IPS-18c (cell line): ENCODE measurements around the gene SYT8.

ENCODE experiments used
- H3K4me3 ChIP-seq: 2 replicates; pipeline ENCODE4 v1.7.0; 2013; ENCODE audit warnings: low read depth, mild to moderate bottlenecking, low read length, moderate library complexity; ENCODE audit not compliant: insufficient read depth
- H3K9me3 ChIP-seq: one replicate; pipeline ENCODE4 v1.6.1; 2013; ENCODE audit warnings: mild to moderate bottlenecking, low read length, moderate library complexity; ENCODE audit not compliant: control insufficient read depth, insufficient read depth

Gene SYT8

GRCh38 chr11:1848640-1849430 lies 14.0 kb downstream of the SYT8 start:
- Histone ChIP-seq H3K4me3 (no peak overlapping the region), H3K9me3 (peaks cover 3% of the 10 kb centered on the region)

- H3K9me3 ChIP-seq: peaks cover 3% of the 10 kb centered on the region
- H3K4me3 ChIP-seq: no peak overlapping the region
These were observed 16.8 kb downstream of the SYT8 start for GRCh38 chr11:1851468-1852180.

- H3K4me3 ChIP-seq: no peak overlapping the region
These were observed 17.6 kb downstream of the SYT8 start for GRCh38 chr11:1852271-1852876.

GRCh38 chr11:1852877-1853276 lies 18.1 kb downstream of the SYT8 start, which contains the start of gene LSP1:
Gene LSP1, plus strand, starts transcription at chr11:1853084. Its CDS starts 61 bp downstream, at chr11:1853145.
- H3K4me3 ChIP-seq: no peak within 1 kb of the TSS
- H3K9me3 ChIP-seq: peaks cover 3% of the 10 kb centered on the region

More at GRCh38 chr11:1852271-1852876, 17.6 kb downstream of the SYT8 start:
- peaks cover 3% of the 10 kb centered on the region for H3K9me3 ChIP-seq

GRCh38 chr11:1853376-1854131 lies 18.8 kb downstream of the SYT8 start:
- peaks cover 3% of the 10 kb centered on the region for H3K9me3 ChIP-seq
- H3K4me3 ChIP-seq: no peak overlapping the region

- Histone ChIP-seq H3K9me3 (peaks cover 3% of the 10 kb centered on the region), H3K4me3 (no peak overlapping the region)
These were observed 19.6 kb downstream of the SYT8 start for GRCh38 chr11:1854132-1854948.

- no peak overlapping the region for H3K4me3 ChIP-seq
- H3K9me3 ChIP-seq: no peaks in the 10 kb centered on the region
These were observed 20.4 kb downstream of the SYT8 start for GRCh38 chr11:1854949-1855885.

GRCh38 chr11:1855886-1856265 lies 21.1 kb downstream of the SYT8 start:
- H3K9me3 ChIP-seq: no peaks in the 10 kb centered on the region
- H3K4me3 ChIP-seq: no peak overlapping the region

- no peaks in the 10 kb centered on the region for H3K9me3 ChIP-seq
- no peak overlapping the region for H3K4me3 ChIP-seq
These were observed 21.7 kb downstream of the SYT8 start for GRCh38 chr11:1856306-1857005.

GRCh38 chr11:1857064-1857463 lies 22.3 kb downstream of the SYT8 start:
- H3K9me3 ChIP-seq: no peaks in the 10 kb centered on the region
- H3K4me3 ChIP-seq: no peak overlapping the region

- Histone ChIP-seq H3K4me3 (no peak overlapping the region), H3K9me3 (no peaks in the 10 kb centered on the region)
These were observed 23.4 kb downstream of the SYT8 start for GRCh38 chr11:1858154-1858553.

GRCh38 chr11:1858576-1858975 lies 23.8 kb downstream of the SYT8 start:
- no peak overlapping the region for H3K4me3 ChIP-seq
- H3K9me3 ChIP-seq: no peaks in the 10 kb centered on the region

- Histone ChIP-seq H3K4me3 (no peak overlapping the region), H3K9me3 (no peaks in the 10 kb centered on the region)
These were observed 24.2 kb downstream of the SYT8 start for GRCh38 chr11:1859004-1859403.

- Histone ChIP-seq H3K9me3 (no peaks in the 10 kb centered on the region), H3K4me3 (no peak overlapping the region)
These were observed 25.3 kb downstream of the SYT8 start for GRCh38 chr11:1860108-1860507.
